GM19397 (cell line): Measurements from ENCODE around the gene ADAT3.
"Not testable (repeated sequence)": the region's sequence is repeated elsewhere in the genome, so short reads cannot be mapped to it uniquely, and the experiment has no call there.

Source experiments
- ATAC-seq: cut with Tn5 transposase; IDR thresholded peaks from one replicate; pipeline ENCODE4 v1.9.1; 2021; ENCODE audit warnings: mild to moderate bottlenecking, moderate library complexity; ENCODE audit not compliant: unreplicated experiment

The ADAT3 gene

GRCh38 chr19:1866693-1867348 is 38.4 kb upstream of the ADAT3 start:
- ATAC-seq: no peak

DNA sequence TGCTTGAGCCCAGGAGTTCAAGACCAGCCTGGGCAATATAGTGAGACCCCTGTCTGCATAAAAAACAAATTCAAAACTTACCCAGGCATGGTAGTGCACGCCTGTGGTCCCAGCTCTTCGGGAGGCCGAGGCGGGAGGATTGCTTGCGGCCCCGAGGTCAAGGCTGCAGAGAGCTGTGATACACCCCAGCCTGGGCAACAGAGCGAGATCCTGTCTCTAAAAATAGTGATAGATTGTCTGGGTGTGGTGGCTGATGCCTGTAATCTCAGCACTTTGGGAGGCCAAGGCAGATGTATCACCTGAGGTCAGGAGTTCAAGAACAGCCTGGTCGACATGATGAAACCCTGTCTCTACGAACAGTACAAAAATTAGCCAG is 37.9 kb upstream of the ADAT3 start:
- no peak for ATAC-seq

GRCh38 chr19:1868971-1869370 is 36.2 kb upstream of the ADAT3 start:
- ATAC-seq: no peak

GRCh38 chr19:1871140-1871597 is 34.0 kb upstream of the ADAT3 start:
- ATAC-seq: no peak

DNA sequence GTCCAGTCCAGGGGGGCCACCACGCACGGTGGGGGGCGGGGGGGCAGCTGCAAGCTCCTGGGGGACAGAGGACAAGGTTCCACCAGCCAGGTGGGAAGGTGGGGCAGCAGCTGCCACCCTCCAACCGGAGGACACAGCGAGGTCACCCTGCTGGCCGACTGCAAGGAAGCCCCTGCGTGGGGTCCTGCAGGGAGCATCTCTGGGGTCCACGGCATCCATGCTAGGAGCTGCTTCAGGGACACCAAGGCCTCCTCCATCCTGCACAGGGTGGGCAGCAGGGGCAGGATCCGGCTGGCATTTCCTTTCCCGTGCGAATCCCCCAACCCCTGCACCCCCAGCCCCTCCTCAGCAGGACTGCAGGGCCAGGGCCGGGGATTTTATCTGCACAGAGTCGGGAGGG is 33.6 kb upstream of the ADAT3 start:
- ATAC-seq: no peak

GRCh38 chr19:1872807-1873523 is 32.2 kb upstream of the ADAT3 start:
- no peak for ATAC-seq

- ATAC-seq: no peak
These were observed 31.4 kb upstream of the ADAT3 start for GRCh38 chr19:1873524-1874473.

DNA sequence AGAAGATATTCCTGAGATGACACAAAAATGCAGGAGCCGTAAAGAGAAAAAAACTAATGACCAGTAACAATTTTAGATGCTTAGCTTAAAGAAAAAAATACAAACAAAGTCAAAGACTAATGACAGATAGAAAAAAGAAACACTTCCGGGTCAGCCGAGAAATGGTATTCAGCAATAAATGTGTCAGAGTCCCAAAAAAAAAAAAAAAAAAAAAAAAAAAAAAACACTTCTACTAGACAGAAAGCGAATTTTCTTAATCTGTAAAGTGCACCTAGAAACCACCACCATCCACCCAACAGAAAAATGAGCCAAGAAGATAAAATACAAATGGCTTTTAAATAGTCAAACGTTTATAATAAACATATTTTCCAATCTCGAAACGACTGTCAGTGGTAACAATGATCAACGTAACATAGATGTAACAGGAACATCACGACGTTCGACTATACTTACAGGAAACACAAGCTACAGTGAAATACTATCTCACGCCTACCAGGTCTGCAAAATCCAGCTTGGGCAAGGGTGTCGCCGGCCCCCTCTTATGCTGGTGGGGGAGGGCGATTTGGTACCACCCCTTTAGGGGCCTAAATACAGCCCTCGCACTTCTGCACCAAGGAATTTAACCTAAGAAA is 30.5 kb upstream of the ADAT3 start:
- no peak for ATAC-seq

DNA sequence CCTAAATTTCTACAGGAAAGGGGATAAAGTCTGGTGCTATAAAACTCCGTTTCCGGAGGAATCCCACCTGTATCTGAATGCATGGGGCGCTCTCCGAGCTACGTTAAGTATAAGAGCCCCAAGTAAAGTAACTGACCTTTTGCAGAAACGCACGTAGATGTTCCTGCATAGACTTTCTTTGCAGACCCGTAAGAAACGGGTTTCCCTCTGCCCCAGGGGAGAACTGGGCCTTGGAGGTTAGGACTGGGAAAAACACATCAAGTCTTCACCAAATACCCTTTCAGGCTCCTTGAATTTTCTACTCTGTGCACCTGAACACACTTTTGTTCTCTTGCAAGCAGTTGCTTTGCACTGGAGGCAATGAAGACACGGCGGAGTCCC is 29.9 kb upstream of the ADAT3 start:
- ATAC-seq: not testable (repeated sequence)

- ATAC-seq: peak; percentile 86
These were observed 29.3 kb upstream of the ADAT3 start for GRCh38 chr19:1875646-1876495.

DNA sequence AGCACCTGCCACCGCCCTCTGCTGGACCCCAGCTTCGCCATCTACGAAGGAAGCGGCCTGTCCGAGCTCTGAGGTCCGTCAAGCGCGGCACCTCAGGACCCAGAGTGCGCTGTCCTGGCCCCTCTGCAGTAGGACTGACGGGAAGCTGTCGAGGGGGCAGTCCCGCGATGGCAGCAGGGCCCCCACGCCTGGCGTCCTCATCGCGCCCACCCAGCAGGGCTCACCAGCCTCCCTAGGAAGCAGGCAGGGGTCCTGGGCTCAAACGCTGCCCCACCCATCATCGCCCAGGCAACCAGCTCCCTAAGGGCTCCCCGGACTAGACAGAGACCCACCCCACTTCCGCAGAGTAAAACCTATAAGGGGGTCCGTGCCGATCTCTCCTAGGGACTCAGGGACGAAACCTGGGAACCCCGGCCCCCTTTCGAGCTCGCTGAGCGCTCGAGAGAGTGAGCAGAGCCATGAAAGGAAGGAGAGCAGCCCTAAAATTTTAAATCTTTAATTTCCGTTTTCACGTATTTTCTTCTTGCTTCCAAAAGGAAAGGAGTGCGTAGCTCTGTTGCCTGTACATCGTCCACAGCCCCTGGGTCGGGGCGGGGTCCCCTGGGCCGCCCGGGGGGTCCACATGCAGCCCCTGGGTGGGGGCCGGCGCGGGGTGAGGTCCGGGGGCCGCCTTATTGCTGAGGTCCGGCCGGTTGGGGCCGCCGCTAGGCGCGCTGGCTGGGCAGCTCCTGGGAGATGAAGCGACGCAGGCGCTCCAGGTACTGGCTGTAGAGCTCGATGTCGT is 28.5 kb upstream of the ADAT3 start:
- peak; percentile 7 for ATAC-seq

GRCh38 chr19:1877280-1877660 is 27.9 kb upstream of the ADAT3 start:
- not testable (repeated sequence) for ATAC-seq

DNA sequence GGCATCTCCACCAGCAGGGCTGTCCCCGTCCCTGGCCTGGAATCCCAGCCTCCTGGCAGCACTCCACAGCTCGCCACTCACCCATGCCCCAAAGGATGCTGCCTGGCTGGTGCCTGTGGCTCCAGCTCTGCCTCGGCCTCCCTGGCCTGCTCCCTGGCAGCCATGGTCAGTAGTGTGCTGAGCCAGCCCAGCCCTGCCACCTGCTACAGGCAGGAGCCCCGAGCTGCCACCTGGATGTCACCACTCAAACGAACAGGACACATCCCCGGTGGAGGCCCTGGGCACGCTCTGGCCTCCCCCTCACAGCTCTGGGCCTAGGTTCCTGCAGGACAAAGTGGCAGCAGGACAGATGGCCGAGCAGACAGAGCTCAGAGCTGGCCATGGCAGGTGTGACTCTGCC is 26.6 kb upstream of the ADAT3 start:
- ATAC-seq: not testable (repeated sequence)

DNA sequence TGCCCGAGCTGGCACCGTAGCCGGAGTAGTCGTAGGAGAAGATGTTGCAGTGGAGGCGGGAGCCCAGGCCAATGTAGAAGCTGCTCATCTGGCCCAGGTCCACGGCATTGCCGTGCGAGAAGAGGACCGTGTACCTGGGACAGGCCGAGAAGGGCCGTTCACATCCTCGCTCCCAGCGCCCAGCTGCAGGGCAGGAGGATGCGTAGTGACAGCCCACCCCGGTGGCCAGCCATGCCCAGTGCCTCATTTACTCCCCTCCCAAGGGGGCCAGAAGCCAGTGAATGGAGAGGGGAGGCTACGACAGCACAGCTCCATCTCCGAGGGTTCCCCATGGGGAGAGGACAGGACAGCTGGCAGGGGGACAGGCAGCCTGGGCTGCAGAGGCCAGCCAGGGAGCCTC is 25.2 kb upstream of the ADAT3 start:
- not testable (repeated sequence) for ATAC-seq

DNA sequence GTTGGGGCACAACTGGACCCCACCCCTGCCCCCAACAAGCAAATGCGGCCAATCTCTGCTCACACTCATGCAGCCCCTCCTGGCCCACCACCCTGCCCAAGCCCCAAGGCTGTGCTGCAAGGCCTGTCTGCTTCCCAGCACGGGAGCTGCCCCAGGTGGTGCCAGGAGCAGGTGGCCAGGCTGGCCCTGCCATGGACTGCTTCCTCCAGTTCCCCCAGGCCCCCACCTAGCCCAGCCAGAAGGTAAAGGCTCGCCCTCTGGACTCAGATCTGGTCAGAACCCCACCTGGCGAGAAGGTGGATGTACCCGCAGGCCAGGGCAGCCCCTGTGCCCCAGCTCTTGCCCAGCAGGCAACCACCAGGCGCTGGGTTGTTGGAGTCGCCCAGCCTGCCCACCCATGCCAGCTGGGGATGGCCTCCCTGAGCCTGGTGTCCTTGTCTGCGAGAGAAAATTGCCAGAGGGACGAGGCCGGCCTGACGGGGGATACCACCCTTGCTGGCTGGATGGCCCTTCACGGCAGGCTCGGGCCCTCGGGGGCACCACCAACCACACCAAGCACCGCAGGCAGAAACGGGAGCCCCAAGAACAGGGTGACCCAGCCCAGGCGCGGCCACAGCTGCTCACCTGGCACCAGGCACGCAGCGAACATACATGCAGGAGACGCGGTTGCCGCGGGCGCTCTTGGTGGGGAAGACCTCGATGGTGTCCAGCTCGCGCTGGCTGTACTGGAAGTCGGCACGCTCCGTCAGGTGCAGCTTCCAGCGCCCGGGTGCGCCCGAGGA is 24.4 kb upstream of the ADAT3 start:
- no peak for ATAC-seq

- not testable (repeated sequence) for ATAC-seq
These were observed 23.7 kb upstream of the ADAT3 start for GRCh38 chr19:1881393-1882088.

- ATAC-seq: no peak
These were observed 23.0 kb upstream of the ADAT3 start for GRCh38 chr19:1882089-1882785.
